ENCODE results near the gene STEAP3.

- TF ChIP-seq CTCF (IDR thresholded peaks at IDR 0.05) = no peak
- TF ChIP-seq TEAD4 (CRISPR knock-in tag; IDR thresholded peaks at IDR 0.05) = no peak
- no peak for TF ChIP-seq ZBTB43 (CRISPR knock-in tag; IDR thresholded peaks at IDR 0.05)
- no peak for TF ChIP-seq RELA (CRISPR knock-in tag; IDR thresholded peaks at IDR 0.05; ENCODE audit: borderline replicate concordance)
- TF ChIP-seq MAX (CRISPR knock-in tag; IDR thresholded peaks at IDR 0.05) = no peak
- no peak for TF ChIP-seq ZNF232 (CRISPR knock-in tag; IDR thresholded peaks at IDR 0.05)
- no peak for TF ChIP-seq AR (CRISPR knock-in tag; IDR thresholded peaks at IDR 0.05)
- no peak for TF ChIP-seq NR2C2 (CRISPR knock-in tag; IDR thresholded peaks at IDR 0.05)
- no peak for TF ChIP-seq ESRRA (CRISPR knock-in tag; IDR thresholded peaks at IDR 0.05; ENCODE audit: borderline replicate concordance)
- no peak for TF ChIP-seq ELF4 (CRISPR knock-in tag; IDR thresholded peaks at IDR 0.05; ENCODE audit: low read depth)
- no peak for TF ChIP-seq GRHL2 (CRISPR knock-in tag; IDR thresholded peaks at IDR 0.05; ENCODE audit: insufficient replicate concordance, severe bottlenecking)
- no peak for TF ChIP-seq STAT6 (CRISPR knock-in tag; conservative IDR thresholded peaks at IDR 0.05; ENCODE audit: low read depth)
Measured at GRCh38 chr2:119283873-119284331, 60.3 kb downstream of the STEAP3 start.
